Caki2 (cell line): ENCODE data around the gene TGM1. TPM values are rescaled to one million over a fixed set of nuclear protein-coding genes. Genes with fewer than 3 reads are reported as not detected.

Source experiments
- DNase-seq: peaks from one replicate; pipeline ENCODE4 v3.0.0-alpha.2; 2015; ENCODE audit warnings: low read depth
- in situ Hi-C: cut with HindIII; loops from 2 replicates; pipeline ENCODE4 v1.10.0; 2016; ENCODE audit warnings: low sequenced_read_pairs, low pct_unique_long_range_greater_than_20kb, mixed read lengths
- total RNA-seq: library from RNA; depleted of rRNA; stranded (reverse); fragments of >200 nt; shearing (Covaris generic); gene quantifications from 2 replicates; pipeline ENCODE4 v1.2.3, GENCODE V29; 2014; ENCODE audit warnings: low replicate concordance

Gene TGM1
- total RNA-seq, 1 experiment from 2014 or later = 0.44 TPM

GRCh38 chr14:24277071-24277470 is 14.1 kb upstream of the TGM1 start:
- no peak for DNase-seq
- in situ Hi-C loops = no loop called here

GRCh38 chr14:24274101-24274543 is 11.1 kb upstream of the TGM1 start:
- no peak for DNase-seq
- in situ Hi-C loops = no loop called here

- no peak for DNase-seq
- in situ Hi-C loops = no loop called here
Measured at GRCh38 chr14:24273422-24273998, 10.5 kb upstream of the TGM1 start.

GRCh38 chr14:24272467-24272866 is 9.5 kb upstream of the TGM1 start:
- in situ Hi-C loops = no loop called here
- no peak for DNase-seq

GRCh38 chr14:24271834-24272263 is 8.9 kb upstream of the TGM1 start:
- no peak for DNase-seq
- in situ Hi-C loops = no loop called here

GRCh38 chr14:24271134-24271833 is 8.3 kb upstream of the TGM1 start, which contains the start of gene RABGGTA:
Gene RABGGTA, minus strand, starts transcription at chr14:24271597. Its CDS starts 482 bp downstream, at chr14:24271115.
- DNase-seq = peak; percentile 76
- in situ Hi-C loops = no loop called here

- in situ Hi-C loops = no loop called here
- DNase-seq = peak; percentile 63
Measured at GRCh38 chr14:24270537-24271133, 7.7 kb upstream of the TGM1 start.

- in situ Hi-C loops = no loop called here
- no peak for DNase-seq
Measured at GRCh38 chr14:24269910-24270536, 7.0 kb upstream of the TGM1 start.

- in situ Hi-C loops = no loop called here
Measured at GRCh38 chr14:24269368-24269767, 6.4 kb upstream of the TGM1 start.

GRCh38 chr14:24268225-24268624 is 5.2 kb upstream of the TGM1 start:
- in situ Hi-C loops = no loop called here

More at GRCh38 chr14:24269368-24269767, 6.4 kb upstream of the TGM1 start:
- DNase-seq = no peak

GRCh38 chr14:24267516-24267915 is 4.5 kb upstream of the TGM1 start:
- DNase-seq = no peak
- in situ Hi-C loops = no loop called here

More at GRCh38 chr14:24268225-24268624, 5.2 kb upstream of the TGM1 start:
- no peak for DNase-seq

- in situ Hi-C loops = no loop called here
- DNase-seq = no peak
Measured at GRCh38 chr14:24266344-24267244, 3.6 kb upstream of the TGM1 start.

- DNase-seq = no peak
- in situ Hi-C loops = no loop called here
Measured at GRCh38 chr14:24264298-24264697, 1.3 kb upstream of the TGM1 start.

GRCh38 chr14:24263848-24264247 is 871 bp upstream of the TGM1 start:
- in situ Hi-C loops = no loop called here
- no peak for DNase-seq

GRCh38 chr14:24261969-24262327 is 1.0 kb downstream of the TGM1 start:
- in situ Hi-C loops = no loop called here
- DNase-seq = no peak

- no peak for DNase-seq
- in situ Hi-C loops = no loop called here
Measured at GRCh38 chr14:24261256-24261968, 1.6 kb downstream of the TGM1 start.

GRCh38 chr14:24260780-24261157 is 2.2 kb downstream of the TGM1 start:
- in situ Hi-C loops = no loop called here
- DNase-seq = no peak
